Measurements from ENCODE around the gene CAPNS1. TPM values are rescaled to one million over a fixed set of nuclear protein-coding genes. Genes with fewer than 3 reads are reported as not detected.
A peak's percentile ranks its signal among the peaks of the same experiment; 100 is the strongest.

The CAPNS1 gene
- total and polyA plus RNA-seq, 2 of the 13 experiments (the other 11 are each of a cell fraction or from before 2014, with no cell fraction given) = 322 to 526 TPM

GRCh38 chr19:36114721-36115452, 25.0 kb upstream of the CAPNS1 start, which contains the start of gene POLR2I (continued):
- no peak for TF ChIP-seq DMTF1 (CRISPR knock-in tag; IDR thresholded peaks at IDR 0.05)
- TF ChIP-seq ZNF776 (CRISPR knock-in tag; IDR thresholded peaks at IDR 0.05) = peak; percentile 67; the same call in 1 of the 2 replicates
- 0 out of 2 replicates have a peak, but pooled peaks have one; percentile 14 for TF ChIP-seq SIX1 (CRISPR knock-in tag; IDR thresholded peaks at IDR 0.05; ENCODE audit: borderline replicate concordance)
- TF ChIP-seq ZSCAN21 (CRISPR knock-in tag; IDR thresholded peaks at IDR 0.05; ENCODE audit: borderline replicate concordance) = 0 out of 2 replicates have a peak, but pooled peaks have one; percentile 27
- 0 out of 2 replicates have a peak, but pooled peaks have one; percentile 35 for TF ChIP-seq SP1 (IDR thresholded peaks at IDR 0.05)
- peak; percentile 97 for TF ChIP-seq SP1 (CRISPR knock-in tag; IDR thresholded peaks at IDR 0.05)
- TF ChIP-seq ZNF543 (CRISPR knock-in tag; IDR thresholded peaks at IDR 0.05) = peak; percentile 76; the same call in 1 of the 2 replicates
- 0 out of 2 replicates have a peak, but pooled peaks have one; percentile 62 for TF ChIP-seq ZNF879 (CRISPR knock-in tag; IDR thresholded peaks at IDR 0.05)
- TF ChIP-seq AKAP8 (CRISPR knock-in tag; IDR thresholded peaks at IDR 0.05) = peak; percentile 44; the same call in 1 of the 2 replicates
- 0 out of 2 replicates have a peak, but pooled peaks have one; percentile 42 for TF ChIP-seq TBP (CRISPR knock-in tag; IDR thresholded peaks at IDR 0.05)
- 0 out of 2 replicates have a peak, but pooled peaks have one; percentile 54 for TF ChIP-seq U2AF2 (IDR thresholded peaks at IDR 0.05; ENCODE audit: low read depth, low read length)
- TF ChIP-seq SP5 (CRISPR knock-in tag; IDR thresholded peaks at IDR 0.05; ENCODE audit: borderline replicate concordance, low read depth) = peak; percentile 98
- TF ChIP-seq EP300 (IDR thresholded peaks at IDR 0.05; ENCODE audit: low read depth in 2 of 2, low read length in 2 of 2) = no peak
- TF ChIP-seq EP300 (CRISPR knock-in tag; IDR thresholded peaks at IDR 0.05; ENCODE audit: borderline replicate concordance) = no peak
- no peak for TF ChIP-seq ZNF460 (CRISPR knock-in tag; IDR thresholded peaks at IDR 0.05; ENCODE audit: borderline replicate concordance)
- peak; percentile 66; the same call in 1 of the 2 replicates for TF ChIP-seq MIER2 (CRISPR knock-in tag; IDR thresholded peaks at IDR 0.05)
- TF ChIP-seq MTA3 (CRISPR knock-in tag; IDR thresholded peaks at IDR 0.05) = no peak
- TF ChIP-seq MXD1 (CRISPR knock-in tag; IDR thresholded peaks at IDR 0.05) = peak; percentile 97
- TF ChIP-seq HNRNPK (IDR thresholded peaks at IDR 0.05; ENCODE audit: low read depth, low read length, poor library complexity, severe bottlenecking) = no peak
- no peak for TF ChIP-seq PBX2 (CRISPR knock-in tag; IDR thresholded peaks at IDR 0.05)
- TF ChIP-seq NFYC (CRISPR knock-in tag; IDR thresholded peaks at IDR 0.05) = peak; percentile 93
- TF ChIP-seq TOPORS (CRISPR knock-in tag; IDR thresholded peaks at IDR 0.05) = no peak; the same call in 1 of the 2 replicates
- TF ChIP-seq TFDP1 (CRISPR knock-in tag; IDR thresholded peaks at IDR 0.05; ENCODE audit: borderline replicate concordance) = peak; percentile 97
- peak; percentile 57 for TF ChIP-seq ZNF607 (CRISPR knock-in tag; IDR thresholded peaks at IDR 0.05; ENCODE audit: borderline replicate concordance)
- TF ChIP-seq ZNF549 (CRISPR knock-in tag; IDR thresholded peaks at IDR 0.05) = no peak
- TF ChIP-seq CBX1 (IDR thresholded peaks at IDR 0.05; ENCODE audit: low read depth) = no peak
- TF ChIP-seq GABPB1 (CRISPR knock-in tag; IDR thresholded peaks at IDR 0.05) = peak; percentile 81; the same call in 1 of the 2 replicates

Measured in HepG2 (cell line).